Gastroesophageal sphincter (tissue), 3 donors: Measurements from ENCODE around the gene NRARP.

Source experiments
- CTCF ChIP-seq, 4 experiments: fragments of 200-600 bp in 2 of 4; fragments of 450-650 bp in 2 of 4; sonication (generic) in 1 of 4; IDR thresholded peaks; one replicate each; pipeline ENCODE4 v1.5.1; 2017 to 2019; ENCODE audit warnings: antibody characterized with exemption in 4 of 4, mild to moderate bottlenecking in 2 of 4, moderate library complexity in 2 of 4
- EP300 ChIP-seq: sonication (generic); formaldehyde crosslinking; IDR thresholded peaks from one replicate; pipeline ENCODE4 v1.6.1; 2017; ENCODE audit warnings: antibody characterized with exemption, mild to moderate bottlenecking
- POLR2A ChIP-seq, 2 donors: fragments of 450-650 bp; IDR thresholded peaks; one replicate each; pipeline ENCODE4 v1.6.1; 2017; ENCODE audit warnings: antibody characterized with exemption in 2 of 2, mild to moderate bottlenecking in 2 of 2, moderate library complexity in 1 of 2
- POLR2AphosphoS5 ChIP-seq: sonication (generic); formaldehyde crosslinking; IDR thresholded peaks from one replicate; pipeline ENCODE4 v1.6.1; 2017; ENCODE audit warnings: antibody characterized with exemption

DNA sequence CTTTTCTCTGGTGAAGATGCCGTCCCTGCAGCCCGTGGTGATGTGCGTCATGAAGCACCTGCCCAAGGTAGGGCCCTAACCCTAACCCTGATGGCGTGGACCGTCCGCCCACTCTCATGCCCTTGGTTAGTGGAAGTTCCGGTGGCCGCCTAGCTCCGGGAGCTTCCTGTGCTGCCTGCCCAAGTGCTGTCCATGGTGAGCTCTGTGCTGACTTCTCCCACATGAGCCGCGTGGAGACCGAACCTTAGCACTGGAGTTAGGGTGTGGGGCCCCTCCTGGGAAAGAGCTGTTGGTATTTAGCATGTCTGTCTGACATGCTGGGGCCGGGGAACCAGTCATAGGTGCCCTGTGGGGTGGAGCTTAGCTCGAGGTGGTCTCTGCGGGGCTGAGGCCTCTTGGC, 45.7 kb downstream of the NRARP start:
- TF ChIP-seq CTCF (IDR thresholded peaks at IDR 0.05) (no peak), POLR2A (IDR thresholded peaks at IDR 0.05) (no peak), POLR2AphosphoS5 (no peak), EP300 (no peak)
